ENCODE data around the gene PTBP3.
"Not testable (repeated sequence)": the region's sequence is repeated elsewhere in the genome, so short reads cannot be mapped to it uniquely, and the experiment has no call there.

Gene PTBP3

DNA sequence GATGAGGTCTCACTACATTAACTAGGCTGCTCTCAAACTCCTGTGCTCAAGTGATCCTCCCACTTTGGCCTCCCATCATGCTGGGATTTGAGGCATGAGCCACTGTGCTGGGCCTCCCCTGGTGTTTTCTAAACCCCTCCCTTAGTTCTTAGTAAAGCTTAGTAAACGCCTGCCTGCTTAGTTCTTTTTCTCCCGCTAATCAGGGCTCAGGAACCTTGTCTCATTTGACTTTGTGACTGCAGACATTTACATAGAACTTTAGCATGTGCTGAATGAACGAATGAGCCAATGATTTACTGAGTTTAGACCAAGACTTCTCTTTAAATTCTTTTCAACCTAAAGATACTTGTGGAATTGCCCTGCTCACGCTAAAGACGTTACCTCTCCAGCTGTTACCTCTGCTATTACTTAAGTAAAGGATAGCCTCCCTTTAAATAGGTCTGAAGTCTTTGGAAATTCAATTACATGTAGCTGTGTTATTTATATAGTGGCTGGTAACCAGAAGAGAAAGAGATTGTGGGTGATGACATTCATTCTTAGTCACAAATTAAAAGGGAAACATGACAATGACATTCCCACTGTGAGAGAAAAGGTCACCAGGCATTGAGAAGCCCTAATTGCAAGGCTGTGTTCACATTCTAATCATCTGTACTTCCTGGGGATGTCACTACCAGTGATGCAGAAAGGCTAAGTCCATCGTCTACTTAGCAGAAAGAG is 139.7 kb downstream of the PTBP3 start:
- DNase-seq, result no peak

DNA sequence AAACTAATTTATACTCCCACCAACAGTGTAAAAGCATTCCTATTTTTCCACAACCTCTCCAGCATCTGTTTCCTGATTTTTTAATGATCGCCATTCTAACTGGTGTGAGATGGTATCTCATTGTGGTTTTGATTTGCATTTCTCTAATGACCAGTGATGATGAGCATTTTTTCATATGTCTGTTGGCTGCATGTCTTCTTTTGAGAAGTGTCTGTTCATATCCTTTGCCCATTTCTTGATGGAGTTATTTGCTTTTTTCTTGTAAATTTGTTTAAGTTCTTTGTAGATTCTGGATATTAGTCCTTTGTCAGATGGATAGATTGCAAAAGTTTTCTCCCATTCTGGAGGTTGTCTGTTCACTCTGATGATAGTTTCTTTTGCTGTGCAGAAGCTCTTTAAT is 143.1 kb downstream of the PTBP3 start:
- not testable (repeated sequence) for DNase-seq

- DNase-seq, result no peak
These were observed 144.5 kb downstream of the PTBP3 start for GRCh38 chr9:112188884-112189283.

- no peak for DNase-seq
These were observed 146.0 kb downstream of the PTBP3 start for GRCh38 chr9:112187404-112187803.

DNA sequence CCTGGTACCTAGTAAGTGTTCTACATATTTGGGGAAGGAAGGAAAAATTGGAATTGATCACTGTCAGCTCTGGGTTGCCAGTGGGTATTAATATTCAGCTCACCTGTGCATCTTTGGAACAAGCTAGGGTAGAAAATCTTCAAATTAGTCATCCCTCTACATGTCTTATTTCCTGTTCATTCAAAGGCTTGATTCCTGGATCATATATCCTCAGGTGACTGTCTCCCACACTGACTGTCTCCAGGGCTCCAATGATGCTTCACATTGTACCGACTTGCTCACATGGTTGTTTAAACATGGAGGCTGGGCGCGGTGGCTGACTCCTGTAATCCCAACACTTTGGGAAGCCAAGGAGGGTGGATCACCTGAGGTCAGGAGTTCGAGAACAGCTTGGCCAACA is 146.7 kb downstream of the PTBP3 start:
- no peak for DNase-seq

DNA sequence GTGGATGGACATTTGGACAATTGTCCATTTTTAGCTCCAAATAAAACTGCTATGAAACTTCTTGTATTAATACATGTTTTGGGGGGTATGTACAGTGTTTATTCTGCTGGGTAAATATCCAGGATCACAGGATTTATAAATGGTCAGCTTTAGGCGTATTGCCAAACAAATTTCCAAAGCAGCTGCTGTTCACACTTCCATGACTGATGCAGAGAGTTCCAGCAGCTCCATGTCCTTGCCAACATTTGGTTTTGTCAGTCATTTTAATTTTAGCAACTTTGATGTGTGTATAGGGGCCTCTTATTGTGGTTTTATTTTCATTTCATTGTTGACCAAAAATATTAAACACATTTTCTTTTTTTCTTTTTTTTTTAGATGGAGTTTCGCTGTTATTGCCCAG is 148.5 kb downstream of the PTBP3 start:
- no peak for DNase-seq

DNA sequence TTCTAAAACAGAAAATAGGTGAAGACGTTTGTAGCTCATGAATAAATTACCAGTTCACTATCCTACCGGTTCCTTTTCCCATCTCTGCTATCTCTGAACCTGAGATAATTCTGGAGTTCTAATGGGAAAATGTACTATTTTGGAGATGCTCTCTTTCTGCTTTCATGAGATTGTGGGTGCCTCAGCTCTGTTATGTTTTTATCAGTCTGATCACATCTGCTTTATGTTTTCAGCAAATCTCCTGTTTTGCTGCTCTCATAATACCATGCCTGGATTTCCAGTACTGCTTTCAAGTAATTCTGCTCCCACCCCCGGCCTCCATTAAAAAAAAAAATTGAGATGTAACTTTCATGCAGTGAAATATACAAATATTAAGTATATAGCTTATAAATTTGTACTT is 149.2 kb downstream of the PTBP3 start:
- DNase-seq, result no peak

DNA sequence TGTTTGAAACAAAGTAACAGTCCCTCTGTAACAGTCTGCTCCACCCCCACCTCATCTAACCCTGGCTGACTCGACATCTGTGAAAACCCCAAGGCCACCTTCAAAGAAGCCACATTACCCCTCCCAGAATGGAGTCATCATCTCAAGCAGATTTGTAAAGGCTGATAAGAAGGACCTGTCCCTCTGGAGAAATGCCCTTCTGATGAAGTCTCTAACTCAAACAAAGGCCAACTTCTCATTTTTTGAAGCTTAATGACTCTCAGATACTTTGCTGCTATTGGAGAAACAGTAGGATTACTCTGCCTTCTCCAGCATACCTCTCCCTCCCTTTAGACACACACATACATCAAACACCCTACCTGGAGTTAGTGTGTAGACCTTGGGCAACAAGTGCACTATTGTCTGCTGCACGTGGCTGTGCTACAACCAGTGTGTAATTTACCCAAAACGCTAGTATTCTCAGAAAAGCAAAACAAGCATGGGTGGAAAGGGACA is 153.0 kb downstream of the PTBP3 start:
- DNase-seq, result no peak

GRCh38 chr9:112179816-112180215 is 153.6 kb downstream of the PTBP3 start:
- DNase-seq, result no peak

- no peak for DNase-seq
These were observed 156.9 kb downstream of the PTBP3 start for GRCh38 chr9:112176524-112176923.

GRCh38 chr9:112175796-112176315 is 157.6 kb downstream of the PTBP3 start:
- DNase-seq, result no peak

GRCh38 chr9:112174965-112175795 is 158.2 kb downstream of the PTBP3 start, which contains the start of gene SUSD1:
SUSD1 (minus strand) TSS chr9:112175297; CDS start chr9:112175235, 62 bp downstream.
- DNase-seq, result no peak

DNA sequence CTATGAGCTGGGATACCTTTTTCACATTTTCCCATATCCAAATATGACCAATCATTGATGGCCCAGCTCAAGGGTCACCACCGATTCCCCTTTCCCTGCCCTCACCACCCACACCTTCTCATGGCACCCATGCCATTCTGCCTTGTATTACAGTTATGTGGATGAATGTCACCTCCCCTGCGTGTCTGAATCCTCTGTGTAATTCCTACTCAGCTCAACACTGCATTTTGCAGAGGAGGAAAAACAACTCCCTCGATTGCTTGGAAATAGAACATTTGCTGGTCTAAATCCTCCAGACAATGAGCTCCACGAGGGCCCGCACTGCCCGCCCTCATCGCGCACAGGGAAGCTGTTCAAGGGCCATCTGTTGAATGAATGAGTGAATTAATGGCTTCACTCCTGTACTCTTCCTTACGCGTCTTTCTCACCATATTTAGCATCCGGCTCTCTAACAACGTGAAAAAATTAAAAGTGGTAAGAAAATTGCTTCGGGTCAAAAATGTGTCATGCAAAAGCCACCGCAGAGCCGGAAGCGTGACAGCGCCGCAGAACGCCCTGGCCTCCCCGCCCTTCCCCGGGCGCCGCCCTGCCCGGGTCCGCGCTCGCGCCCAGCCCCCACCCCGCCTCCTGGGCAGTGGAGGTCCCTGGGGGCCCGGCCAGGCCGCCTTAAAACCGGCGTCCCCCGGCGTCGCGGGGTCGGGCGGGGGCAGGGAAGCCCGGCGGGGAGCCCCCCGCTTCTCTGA is 159.0 kb downstream of the PTBP3 start:
- DNase-seq, result no peak

DNA sequence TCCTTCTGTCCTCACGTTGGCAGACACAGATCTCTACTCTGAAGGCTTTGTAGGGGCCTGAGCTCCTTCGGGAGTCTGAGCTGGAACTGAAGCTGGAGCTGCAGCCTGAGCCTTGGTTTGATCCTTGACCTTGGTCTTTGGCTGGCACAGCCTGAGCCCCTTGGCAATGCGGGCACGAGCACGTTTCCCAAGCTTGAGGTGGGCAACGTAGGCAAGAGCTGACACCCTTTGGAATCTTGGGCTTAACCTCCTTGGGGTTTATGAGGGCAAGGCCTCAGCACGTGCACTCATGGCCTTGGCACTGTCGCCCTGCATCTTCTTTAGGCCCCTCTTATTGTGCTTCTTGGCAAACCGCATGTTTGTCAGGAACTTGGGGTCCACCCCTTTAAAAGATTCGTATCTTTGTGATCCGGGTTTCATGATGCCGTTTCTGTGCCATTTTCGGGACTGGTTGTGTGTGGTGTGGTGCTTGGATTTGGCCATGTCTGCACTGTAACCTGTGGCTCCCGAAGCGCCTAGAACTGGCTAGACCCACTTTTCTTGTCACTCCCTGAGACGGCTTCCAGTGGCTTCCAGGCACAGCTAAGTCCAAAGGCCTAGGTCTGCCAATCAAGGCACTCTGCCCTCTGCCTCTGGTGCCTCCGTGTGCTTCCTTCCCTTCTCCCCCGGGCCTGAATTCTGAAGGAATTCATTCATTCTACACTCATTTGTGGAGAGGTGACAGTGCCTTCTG is 159.8 kb downstream of the PTBP3 start:
- DNase-seq, result no peak

- no peak for DNase-seq
These were observed 162.5 kb downstream of the PTBP3 start for GRCh38 chr9:112170968-112171367.

DNA sequence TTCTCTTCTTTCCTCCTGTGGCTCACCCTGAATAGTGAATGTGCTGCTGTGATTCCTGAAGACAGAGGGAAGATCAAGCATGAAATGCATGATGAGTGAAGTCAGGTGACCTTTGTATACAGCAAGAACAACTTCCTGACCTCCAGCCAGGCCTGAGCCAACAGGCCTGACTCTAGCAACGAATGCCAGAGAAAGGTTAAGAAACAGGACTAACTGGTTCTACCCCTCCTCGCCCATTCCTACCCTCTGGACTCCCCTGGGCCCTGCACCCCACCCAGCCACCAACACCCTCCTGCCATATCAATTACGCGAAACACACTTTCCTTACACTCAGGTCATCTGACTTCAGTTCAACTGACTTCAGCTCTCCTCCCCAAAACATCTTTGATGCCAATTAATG is 163.2 kb downstream of the PTBP3 start:
- no peak for DNase-seq

- no peak for DNase-seq
These were observed 164.1 kb downstream of the PTBP3 start for GRCh38 chr9:112169368-112169767.

- DNase-seq, result no peak
These were observed 165.2 kb downstream of the PTBP3 start for GRCh38 chr9:112168197-112168596.
